Epithelial cell of esophagus (primary cell): ENCODE measurements around the gene SPATA21.

Source experiments
- DNase-seq: peaks from one replicate; pipeline ENCODE4 v3.0.0; 2010; ENCODE audit warnings: low read depth
- H3K4me3 ChIP-seq: 2 replicates; pipeline ENCODE4 v1.5.1; 2011; ENCODE audit warnings: mild to moderate bottlenecking, low read length, control low read depth
- CTCF ChIP-seq: IDR thresholded peaks from 2 replicates; pipeline ENCODE4 v1.5.1; 2011; ENCODE audit warnings: low read depth, mild to moderate bottlenecking, low read length, control low read depth, inconsistent platforms; ENCODE audit not compliant: insufficient read depth; ENCODE audit errors: missing control alignments

Gene SPATA21

GRCh38 chr1:16413191-16413590 lies 24.0 kb downstream of the SPATA21 start:
- no peak for TF ChIP-seq CTCF
- no peak for DNase-seq

GRCh38 chr1:16410803-16411202 lies 26.4 kb downstream of the SPATA21 start:
- no peak for DNase-seq
- no peak for TF ChIP-seq CTCF
- no peak overlapping the region for H3K4me3 ChIP-seq

More at GRCh38 chr1:16413191-16413590, 24.0 kb downstream of the SPATA21 start:
- H3K4me3 ChIP-seq: no peak overlapping the region

GRCh38 chr1:16409536-16410152 lies 27.6 kb downstream of the SPATA21 start:
- H3K4me3 ChIP-seq: no peak overlapping the region
- TF ChIP-seq CTCF: no peak
- DNase-seq: no peak

GRCh38 chr1:16406868-16407267 lies 30.4 kb downstream of the SPATA21 start:
- no peak for DNase-seq
- no peak for TF ChIP-seq CTCF

GRCh38 chr1:16405441-16405840 lies 31.8 kb downstream of the SPATA21 start:
- no peak for TF ChIP-seq CTCF
- no peak for DNase-seq

More at GRCh38 chr1:16406868-16407267, 30.4 kb downstream of the SPATA21 start:
- no peak overlapping the region for H3K4me3 ChIP-seq

GRCh38 chr1:16402742-16403141 lies 34.5 kb downstream of the SPATA21 start:
- no peak for DNase-seq
- no peak overlapping the region for H3K4me3 ChIP-seq
- TF ChIP-seq CTCF: no peak

More at GRCh38 chr1:16405441-16405840, 31.8 kb downstream of the SPATA21 start:
- no peak overlapping the region for H3K4me3 ChIP-seq

GRCh38 chr1:16398371-16398953 lies 38.8 kb downstream of the SPATA21 start:
- TF ChIP-seq CTCF: no peak
- no peak for DNase-seq
- no peak overlapping the region for H3K4me3 ChIP-seq
